Mesendoderm (in vitro differentiated cells): ENCODE data around the gene MMEL1.
"Not testable (repeated sequence)": the region's sequence is repeated elsewhere in the genome, so short reads cannot be mapped to it uniquely, and the experiment has no call there.

Experiments
- DNase-seq: peaks from one replicate; pipeline ENCODE4 v3.0.0; 2013
- H2AK5ac ChIP-seq: 2 replicates; pipeline ENCODE4 v1.6.1; 2013; ENCODE audit warnings: low read length, inconsistent platforms
- H2BK120ac ChIP-seq: 2 replicates; pipeline ENCODE4 v1.6.1; 2013; ENCODE audit warnings: low read depth, mild to moderate bottlenecking, low read length, moderate library complexity, mixed read lengths
- H2BK15ac ChIP-seq: replicated peaks from 2 replicates; pipeline ENCODE4 v1.6.1; 2013; ENCODE audit warnings: low read depth, mild to moderate bottlenecking, moderate library complexity
- H2BK5ac ChIP-seq: 2 replicates; pipeline ENCODE4 v1.6.1; 2013; ENCODE audit warnings: low read length, inconsistent platforms
- H3K18ac ChIP-seq: 2 replicates; pipeline ENCODE4 v1.6.1; 2013; ENCODE audit warnings: mild to moderate bottlenecking, low read length, mixed read lengths
- H3K23ac ChIP-seq: one replicate; pipeline ENCODE4 v1.6.1; 2013; ENCODE audit warnings: low read length
- H3K27ac ChIP-seq: 2 replicates; pipeline ENCODE4 v1.5.1; 2013; ENCODE audit warnings: low read depth, mild to moderate bottlenecking, inconsistent platforms, low read length, moderate library complexity
- H3K27me3 ChIP-seq: 2 replicates; pipeline ENCODE4 v1.6.1; 2013; ENCODE audit warnings: low read length, control low read depth, mild to moderate bottlenecking, inconsistent platforms; ENCODE audit not compliant: insufficient read depth, poor library complexity
- H3K36me3 ChIP-seq: 2 replicates; pipeline ENCODE4 v1.6.1; 2013; ENCODE audit warnings: low read length, inconsistent platforms; ENCODE audit not compliant: control insufficient read depth, insufficient read depth
- H3K4ac ChIP-seq: one replicate; pipeline ENCODE4 v1.6.1; 2013; ENCODE audit warnings: low read depth, mild to moderate bottlenecking, low read length, moderate library complexity
- H3K4me1 ChIP-seq: 2 replicates; pipeline ENCODE4 v1.6.1; 2013; ENCODE audit warnings: low read depth, low read length, inconsistent platforms; ENCODE audit not compliant: control insufficient read depth
- H3K4me2 ChIP-seq: 2 replicates; pipeline ENCODE4 v1.6.1; 2013; ENCODE audit warnings: low read length
- H3K4me3 ChIP-seq: 2 replicates; pipeline ENCODE4 v1.5.1; 2013; ENCODE audit warnings: mild to moderate bottlenecking, low read length
- H3K56ac ChIP-seq: one replicate; pipeline ENCODE4 v1.6.1; 2013; ENCODE audit warnings: low read length
- H3K79me1 ChIP-seq: 2 replicates; pipeline ENCODE4 v1.6.1; 2013; ENCODE audit warnings: low read length, inconsistent platforms
- H3K79me2 ChIP-seq: 2 replicates; pipeline ENCODE4 v1.6.1; 2013; ENCODE audit warnings: mild to moderate bottlenecking, low read length; ENCODE audit not compliant: control insufficient read depth, insufficient read depth
- H3K9ac ChIP-seq: 2 replicates; pipeline ENCODE4 v1.6.1; 2013; ENCODE audit warnings: low read length, inconsistent platforms
- H4K5ac ChIP-seq: one replicate; pipeline ENCODE4 v1.6.1; 2013; ENCODE audit warnings: low read length
- H4K8ac ChIP-seq: one replicate; pipeline ENCODE4 v1.6.1; 2013; ENCODE audit warnings: low read depth, mild to moderate bottlenecking, control low read depth, low read length, moderate library complexity
- WGBS: extraction: QIAGEN DNeasy Blood & Tissue Kit; methylation state at CpG from one replicate; pipeline ENCODE4 v1.1.7; 2013; ENCODE audit warnings: low lambda C conversion rate, missing lambda C conversion rate; ENCODE audit not compliant: insufficient coverage; ENCODE audit errors: extremely low coverage; 5-methylcytosine and 5-hydroxymethylcytosine counted together

Gene MMEL1

GRCh38 chr1:2657124-2657523 lies 24.3 kb upstream of the MMEL1 start:
- not testable (repeated sequence) for H3K4me1 ChIP-seq, H3K27me3 ChIP-seq, H4K8ac ChIP-seq, H2BK5ac ChIP-seq, H2BK15ac ChIP-seq, H4K5ac ChIP-seq, DNase-seq, H3K79me2 ChIP-seq, H3K56ac ChIP-seq, H2AK5ac ChIP-seq, H2BK120ac ChIP-seq, H3K23ac ChIP-seq, H3K4me3 ChIP-seq, H3K36me3 ChIP-seq, H3K18ac ChIP-seq, H3K4ac ChIP-seq, H3K4me2 ChIP-seq, H3K79me1 ChIP-seq, H3K27ac ChIP-seq, H3K9ac ChIP-seq
- no CpG with 5 or more reads among the region's 12 CpGs for WGBS

DNA sequence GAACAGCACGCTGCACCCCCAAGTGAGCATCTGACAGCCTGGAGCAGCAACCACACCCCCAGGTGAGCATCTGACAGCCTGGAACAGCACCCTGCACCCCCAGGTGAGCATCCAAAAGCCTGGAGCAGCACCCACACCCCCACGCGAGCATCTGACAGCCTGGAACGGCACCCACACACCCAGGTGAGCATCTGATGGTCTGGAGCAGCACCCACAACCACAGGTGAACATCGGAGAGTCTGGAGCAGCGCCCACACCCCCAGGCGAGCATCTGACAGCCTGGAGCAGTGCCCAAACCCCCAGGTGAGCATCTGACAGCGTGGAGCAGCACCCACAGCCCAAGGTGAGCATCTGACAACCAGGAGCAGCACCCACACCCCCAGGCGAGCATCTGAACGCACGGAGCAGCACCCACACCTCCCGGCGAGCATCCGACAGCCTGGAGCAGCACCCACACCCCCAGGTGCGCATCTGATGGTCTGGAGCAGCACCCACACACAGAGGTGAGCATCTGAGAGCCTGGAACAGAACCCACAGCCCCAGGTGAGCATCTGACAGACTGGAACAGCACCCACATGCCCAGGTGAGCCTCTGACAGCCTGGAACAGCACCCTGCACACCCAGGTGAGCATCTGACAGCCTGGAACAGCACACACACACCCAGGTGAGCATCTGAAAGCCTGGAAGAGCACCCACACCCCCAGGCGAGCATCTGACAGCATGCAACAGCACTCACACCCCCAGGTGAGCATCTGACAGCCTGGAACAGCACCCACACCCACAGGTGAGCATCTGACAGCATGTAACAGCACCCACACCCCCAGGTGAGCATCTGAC lies 23.0 kb upstream of the MMEL1 start:
- H3K27me3 ChIP-seq, H3K18ac ChIP-seq, H4K8ac ChIP-seq, H2AK5ac ChIP-seq, H3K4me2 ChIP-seq, H3K79me1 ChIP-seq, H2BK5ac ChIP-seq, H3K79me2 ChIP-seq, H3K4ac ChIP-seq, H3K36me3 ChIP-seq, H3K27ac ChIP-seq, H3K4me1 ChIP-seq, DNase-seq, H3K23ac ChIP-seq, H3K9ac ChIP-seq, H2BK120ac ChIP-seq, H3K56ac ChIP-seq, H4K5ac ChIP-seq, H2BK15ac ChIP-seq: not testable (repeated sequence)
- no CpG with 5 or more reads among the region's 16 CpGs for WGBS
- peak overlapping the region; percentile 48 for H3K4me3 ChIP-seq

DNA sequence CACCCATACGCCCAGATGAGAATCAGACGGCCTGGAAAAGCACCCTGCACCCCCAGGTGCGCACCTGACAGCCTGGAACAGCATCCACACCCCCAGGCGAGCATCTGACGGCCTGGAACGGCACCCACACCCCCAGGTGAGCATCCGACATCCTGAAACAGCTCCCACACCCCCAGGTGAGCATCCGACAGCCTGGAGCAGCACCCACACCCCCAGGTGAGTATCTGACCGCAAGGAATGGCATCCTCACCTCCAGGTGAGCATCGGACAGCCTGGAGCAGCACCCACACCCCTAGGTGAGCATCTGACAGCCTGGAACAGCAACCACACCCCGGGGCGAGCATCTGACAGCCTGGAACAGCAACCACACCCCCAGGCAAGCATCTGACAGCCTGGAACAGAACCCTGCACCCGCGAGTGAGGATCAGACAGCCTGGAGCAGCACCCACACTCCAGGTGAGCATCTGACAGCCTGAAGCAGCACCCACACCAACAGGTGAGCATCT lies 21.7 kb upstream of the MMEL1 start:
- H3K79me1 ChIP-seq, H3K18ac ChIP-seq, H4K5ac ChIP-seq, H3K36me3 ChIP-seq, H3K27me3 ChIP-seq, H3K4me2 ChIP-seq, H3K4me1 ChIP-seq, H3K9ac ChIP-seq, H3K27ac ChIP-seq, H3K4ac ChIP-seq, H3K56ac ChIP-seq, DNase-seq, H2AK5ac ChIP-seq, H2BK5ac ChIP-seq, H4K8ac ChIP-seq, H3K79me2 ChIP-seq, H2BK15ac ChIP-seq, H2BK120ac ChIP-seq, H3K23ac ChIP-seq: not testable (repeated sequence)
- no CpG with 5 or more reads among the region's 14 CpGs for whole genome bisulfite sequencing
- peak overlapping the region; percentile 11 for H3K4me3 ChIP-seq

- H3K4ac ChIP-seq, H4K5ac ChIP-seq, H3K4me2 ChIP-seq, DNase-seq, H3K23ac ChIP-seq, H4K8ac ChIP-seq, H2BK15ac ChIP-seq, H3K36me3 ChIP-seq, H3K79me1 ChIP-seq, H3K4me1 ChIP-seq, H3K27ac ChIP-seq, H3K56ac ChIP-seq, H2BK5ac ChIP-seq, H2AK5ac ChIP-seq, H3K18ac ChIP-seq, H3K9ac ChIP-seq, H3K27me3 ChIP-seq, H3K79me2 ChIP-seq, H2BK120ac ChIP-seq: not testable (repeated sequence)
- no CpG with 5 or more reads among the region's 14 CpGs for WGBS
- H3K4me3 ChIP-seq = peak overlapping the region; percentile 11
Measured at GRCh38 chr1:2653741-2654442, 21.1 kb upstream of the MMEL1 start.

GRCh38 chr1:2652926-2653571 lies 20.2 kb upstream of the MMEL1 start:
- H2BK5ac ChIP-seq, H3K9ac ChIP-seq, H3K79me1 ChIP-seq, H3K23ac ChIP-seq, H2AK5ac ChIP-seq, H3K4ac ChIP-seq, H3K4me1 ChIP-seq, H2BK15ac ChIP-seq, H4K5ac ChIP-seq, H3K56ac ChIP-seq, DNase-seq, H3K36me3 ChIP-seq, H2BK120ac ChIP-seq, H4K8ac ChIP-seq, H3K27me3 ChIP-seq, H3K79me2 ChIP-seq, H3K27ac ChIP-seq, H3K4me3 ChIP-seq, H3K4me2 ChIP-seq, H3K18ac ChIP-seq: not testable (repeated sequence)
- no CpG with 5 or more reads among the region's 12 CpGs for WGBS
